WTC11 (cell line): Measurements from ENCODE around the gene COL11A1. TPM values are rescaled to one million over a fixed set of nuclear protein-coding genes. Genes with fewer than 3 reads are reported as not detected.

ENCODE experiments used
- ATAC-seq: fragments of 200-7000 bp; cut with Tn5 transposase; 2 replicates; pipeline ENCODE4 v1.10.0; 2021; ENCODE audit warnings: mild to moderate bottlenecking, moderate library complexity
- CTCF ChIA-PET: fragments of 300-600 bp; sonication (Branson Sonifier 250); formaldehyde crosslinking; loops from one replicate; lab custom pipeline; 2021; ENCODE audit warnings: antibody characterized with exemption; lab: Charles Lee
- POLR2A ChIA-PET: fragments of 350-600 bp; sonication (Branson Sonifier 250); formaldehyde crosslinking; loops from one replicate; lab custom pipeline; 2021; ENCODE audit warnings: antibody characterized with exemption; lab: Charles Lee
- DNase-seq: peaks from one replicate; pipeline ENCODE4 v3.0.0; 2021; ENCODE audit warnings: low spot score
- H3K27ac Mint-ChIP-seq: 2 replicates; pipeline ENCODE4 v1.8.0; 2021; ENCODE audit warnings: mixed read lengths
- H3K27me3 Mint-ChIP-seq: 2 replicates; pipeline ENCODE4 v1.8.0; 2021; ENCODE audit warnings: low read depth, mild to moderate bottlenecking, moderate library complexity, mixed read lengths
- H3K36me3 Mint-ChIP-seq: 2 replicates; pipeline ENCODE4 v1.8.0; 2021; ENCODE audit warnings: mixed read lengths
- H3K4me1 Mint-ChIP-seq: 2 replicates; pipeline ENCODE4 v1.8.0; 2022; ENCODE audit warnings: mixed read lengths
- H3K4me3 Mint-ChIP-seq: 2 replicates; pipeline ENCODE4 v1.8.0; 2021; ENCODE audit warnings: mild to moderate bottlenecking, moderate library complexity, mixed read lengths
- H3K9me3 Mint-ChIP-seq: 2 replicates; pipeline ENCODE4 v1.8.0; 2021; ENCODE audit warnings: mixed read lengths
- AR ChIP-seq: fragments of 250-450 bp; sonication (Bioruptor Pico); IDR thresholded peaks from 2 replicates; pipeline ENCODE4 v1.9.0; 2021; ENCODE audit warnings: mild to moderate bottlenecking
- ARID4B ChIP-seq: sonication (generic); formaldehyde crosslinking; IDR thresholded peaks from 2 replicates; pipeline ENCODE4 v1.8.0; 2023; ENCODE audit warnings: missing genetic modification reagents, mild to moderate bottlenecking, borderline replicate concordance
- CBFB ChIP-seq: sonication (generic); formaldehyde crosslinking; IDR thresholded peaks from 2 replicates; pipeline ENCODE4 v1.8.1; 2022; ENCODE audit warnings: mild to moderate bottlenecking, low read depth, missing genetic modification reagents
- E2F1 ChIP-seq: sonication (generic); formaldehyde crosslinking; IDR thresholded peaks from 2 replicates; pipeline ENCODE4 v1.8.0; 2022; ENCODE audit warnings: mild to moderate bottlenecking, missing genetic modification reagents
- E2F5 ChIP-seq: sonication (generic); formaldehyde crosslinking; IDR thresholded peaks from 2 replicates; pipeline ENCODE4 v1.8.1; 2022; ENCODE audit warnings: mild to moderate bottlenecking, moderate library complexity, missing genetic modification reagents
- TP53 ChIP-seq: sonication (generic); formaldehyde crosslinking; IDR thresholded peaks from 2 replicates; pipeline ENCODE4 v1.8.1; 2023; ENCODE audit warnings: mild to moderate bottlenecking, missing genetic modification reagents
- USF2 ChIP-seq: sonication (generic); formaldehyde crosslinking; IDR thresholded peaks from 2 replicates; pipeline ENCODE4 v1.8.1; 2023; ENCODE audit warnings: mild to moderate bottlenecking, missing genetic modification reagents, moderate library complexity
- ZBTB43 ChIP-seq: sonication (generic); formaldehyde crosslinking; IDR thresholded peaks from 2 replicates; pipeline ENCODE4 v1.8.1; 2023; ENCODE audit warnings: mild to moderate bottlenecking, missing genetic modification reagents
- ZNF121 ChIP-seq: sonication (generic); formaldehyde crosslinking; IDR thresholded peaks from 2 replicates; pipeline ENCODE4 v1.8.0; 2023; ENCODE audit warnings: missing genetic modification reagents
- ZNF263 ChIP-seq: sonication (generic); formaldehyde crosslinking; IDR thresholded peaks from 2 replicates; pipeline ENCODE4 v1.8.1; 2022; ENCODE audit warnings: low read depth, mild to moderate bottlenecking, moderate library complexity, missing genetic modification reagents
- ZNF396 ChIP-seq: fragments of 250-450 bp; sonication (Bioruptor Pico); IDR thresholded peaks from 2 replicates; pipeline ENCODE4 v1.8.0; 2021; ENCODE audit warnings: mild to moderate bottlenecking, moderate library complexity, borderline replicate concordance
- ZNF671 ChIP-seq: fragments of 250-450 bp; sonication (Bioruptor Pico); IDR thresholded peaks from 2 replicates; pipeline ENCODE4 v1.8.0; 2021; ENCODE audit warnings: mild to moderate bottlenecking
- total RNA-seq: library from RNA; stranded (reverse); gene quantifications from 3 replicates; pipeline ENCODE4 v1.2.3, GENCODE V29; 2021

COL11A1 gene
- total RNA-seq, 1 experiment from 2014 or later = 13.1 TPM

- DNase-seq (no peak), ATAC-seq (no peak)
- Mint-ChIP-seq H3K4me1 (peaks cover 13% of the 10 kb centered on the region), H3K4me3 (no peak overlapping the region), H3K27me3 (no peaks in the 10 kb centered on the region), H3K36me3 (no peaks in the 10 kb centered on the region), H3K27ac (no peak overlapping the region), H3K9me3 (peaks cover 3% of the 10 kb centered on the region; the same call in 1 of the 2 replicates)
- ChIA-PET POLR2A (no interaction called here), CTCF (no interaction called here)
- TF ChIP-seq E2F1 (CRISPR knock-in tag) (no peak), TP53 (CRISPR knock-in tag) (no peak)
Observed at GRCh38 chr1:102967786-102968185, 140.5 kb downstream of the COL11A1 start.

- ChIA-PET POLR2A (no interaction called here), CTCF (interaction anchor here (0.6 kb wide), 1 partner anchor 9 kb away, joined by 4 read pairs; no protein-coding TSS in a partner anchor)
- Mint-ChIP-seq H3K9me3 (no peaks in the 10 kb centered on the region), H3K27ac (no peak overlapping the region), H3K27me3 (no peaks in the 10 kb centered on the region), H3K36me3 (peaks cover 9% of the 10 kb centered on the region), H3K4me1 (no peaks in the 10 kb centered on the region), H3K4me3 (no peak overlapping the region)
- ATAC-seq = no peak
- DNase-seq = no peak
- TF ChIP-seq ARID4B (CRISPR knock-in tag) (no peak), ZNF121 (CRISPR knock-in tag) (no peak), ZNF671 (CRISPR knock-in tag) (no peak), AR (CRISPR knock-in tag) (no peak), USF2 (CRISPR knock-in tag) (no peak), ZNF263 (CRISPR knock-in tag) (no peak), ZBTB43 (no peak), ZNF396 (no peak), E2F5 (no peak), CBFB (no peak)
Observed at GRCh38 chr1:102961549-102961948, 146.8 kb downstream of the COL11A1 start.
